OCI-LY1 (cell line): ENCODE results near the gene ZDHHC14.

Source experiments
- CTCF ChIP-seq: fragments of 200-600 bp; sonication (generic), shearing (Covaris generic); IDR thresholded peaks from 2 replicates; pipeline ENCODE4 v1.5.1; 2017; ENCODE audit warnings: mild to moderate bottlenecking, antibody characterized with exemption, low read length, moderate library complexity, mixed read lengths
- EZH2 ChIP-seq: fragments of 200-600 bp; sonication (generic), shearing (Covaris generic); IDR thresholded peaks from 2 replicates; pipeline ENCODE4 v1.8.0; 2017; ENCODE audit warnings: borderline replicate concordance, mixed run types, mild to moderate bottlenecking, antibody characterized with exemption, low read length, moderate library complexity, mixed read lengths

- TF ChIP-seq CTCF (no peak), EZH2 (no peak)
Observed at GRCh38 chr6:157660414-157660813, 279.4 kb downstream of the ZDHHC14 start.
